ENCODE data around the gene FHIP1A.

The FHIP1A gene

DNA sequence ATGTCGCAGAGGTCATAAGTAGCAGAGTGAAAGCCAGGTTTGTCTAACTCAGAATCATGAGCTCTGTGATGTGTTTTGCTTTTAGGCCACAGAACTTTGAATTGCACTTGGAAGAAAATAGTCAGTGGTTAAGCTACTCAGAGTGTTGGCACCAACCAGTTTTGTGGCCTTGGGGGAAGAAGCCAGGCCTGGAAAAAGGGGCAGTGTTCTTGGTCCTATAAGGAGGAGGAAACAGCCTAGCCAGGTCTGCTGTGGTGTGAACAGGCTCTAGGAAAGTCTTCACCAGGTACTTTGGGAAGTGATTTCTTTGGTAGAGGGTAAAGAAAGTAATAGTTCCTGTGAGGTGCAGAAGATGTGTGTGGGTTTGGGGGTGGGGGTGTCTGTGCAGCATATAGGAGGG is 49.2 kb downstream of the FHIP1A start:
- DNase-seq (ENCODE audit: low spot score) = no peak
